ENCODE results near the gene C6orf120.

C6orf120 gene

GRCh38 chr6:169726049-169726400 lies 24.1 kb downstream of the C6orf120 start:
- no peak for DNase-seq

- DNase-seq: no peak
These were observed 25.0 kb downstream of the C6orf120 start for GRCh38 chr6:169726963-169727362.

GRCh38 chr6:169729961-169730360 lies 28.0 kb downstream of the C6orf120 start:
- no peak for DNase-seq

GRCh38 chr6:169738204-169738975 lies 36.5 kb downstream of the C6orf120 start:
- DNase-seq: peak; percentile 51

- DNase-seq: peak; percentile 17
These were observed 37.1 kb downstream of the C6orf120 start for GRCh38 chr6:169738976-169739529.

GRCh38 chr6:169741344-169741743 lies 39.4 kb downstream of the C6orf120 start:
- DNase-seq: no peak

- no peak for DNase-seq
These were observed 43.5 kb downstream of the C6orf120 start for GRCh38 chr6:169745405-169745804.

GRCh38 chr6:169746556-169746955 lies 44.6 kb downstream of the C6orf120 start:
- no peak for DNase-seq

GRCh38 chr6:169751242-169752073 lies 49.5 kb downstream of the C6orf120 start, which contains the start of the genes DYNLT2 and ERMARD:
TSS of gene DYNLT2 (minus strand) at chr6:169751572. CDS start at chr6:169751458, 114 bp downstream.
TSS of gene ERMARD (plus strand) at chr6:169751622. CDS start at chr6:169751658, 36 bp downstream.
- peak; percentile 89 for DNase-seq

- DNase-seq: peak; percentile 52
These were observed 50.2 kb downstream of the C6orf120 start for GRCh38 chr6:169752074-169752623.

All from NCI-H2171 (cell line).